OCI-LY3 (cell line): ENCODE data around the gene LMO1.

Experiments
- CTCF ChIP-seq: fragments of 200-600, 300-600 bp; sonication (generic); IDR thresholded peaks from 2 replicates; pipeline ENCODE4 v1.5.1; 2014; ENCODE audit warnings: antibody characterized with exemption, low read length, low read depth
- EZH2phosphoT487 ChIP-seq: fragments of 200-600 bp; shearing (Covaris generic); IDR thresholded peaks from 2 replicates; pipeline ENCODE4 v1.6.1; 2018; ENCODE audit warnings: antibody characterized with exemption, mixed run types, low read depth

- TF ChIP-seq CTCF = no peak
- no peak for TF ChIP-seq EZH2phosphoT487
Observed at GRCh38 chr11:8232849-8233606, 30.6 kb downstream of the LMO1 start.
